Measurements from ENCODE around the gene PLA2G5.
A peak's percentile ranks its signal among the peaks of the same experiment; 100 is the strongest.

Gene PLA2G5

GRCh38 chr1:20090119-20090518 lies 20.1 kb downstream of the PLA2G5 start:
- no peak for DNase-seq (ENCODE audit: low read depth in 2 of 2)

GRCh38 chr1:20090641-20091040 lies 20.6 kb downstream of the PLA2G5 start:
- DNase-seq (ENCODE audit: low read depth in 2 of 2), result no peak

- no peak for DNase-seq (ENCODE audit: low read depth in 2 of 2)
Measured at GRCh38 chr1:20093303-20093702, 23.3 kb downstream of the PLA2G5 start.

- DNase-seq (ENCODE audit: low read depth in 2 of 2), result no peak
Measured at GRCh38 chr1:20093940-20094391, 24.0 kb downstream of the PLA2G5 start.

- DNase-seq (ENCODE audit: low read depth in 2 of 2), result no peak
Measured at GRCh38 chr1:20095564-20096434, 25.8 kb downstream of the PLA2G5 start.

GRCh38 chr1:20096840-20097447 lies 26.9 kb downstream of the PLA2G5 start:
- no peak for DNase-seq (ENCODE audit: low read depth in 2 of 2)

GRCh38 chr1:20099533-20099932 lies 29.5 kb downstream of the PLA2G5 start:
- no peak for DNase-seq (ENCODE audit: low read depth in 2 of 2)

- peak in 1 of 2 experiments; percentile 3 for DNase-seq (ENCODE audit: low read depth in 2 of 2)
Measured at GRCh38 chr1:20100632-20101355, 30.8 kb downstream of the PLA2G5 start.

GRCh38 chr1:20102875-20103274 lies 32.9 kb downstream of the PLA2G5 start:
- DNase-seq (ENCODE audit: low read depth in 2 of 2), result peak; percentile 7 to 12

- DNase-seq (ENCODE audit: low read depth in 2 of 2), result no peak
Measured at GRCh38 chr1:20105856-20106255, 35.9 kb downstream of the PLA2G5 start.

- DNase-seq (ENCODE audit: low read depth in 2 of 2), result no peak
Measured at GRCh38 chr1:20107351-20107750, 37.4 kb downstream of the PLA2G5 start.

GRCh38 chr1:20107796-20108195 lies 37.8 kb downstream of the PLA2G5 start:
- no peak for DNase-seq (ENCODE audit: low read depth in 2 of 2)

GRCh38 chr1:20108366-20109123 lies 38.6 kb downstream of the PLA2G5 start:
- DNase-seq (ENCODE audit: low read depth in 2 of 2), result no peak

GRCh38 chr1:20109223-20109856 lies 39.3 kb downstream of the PLA2G5 start:
- DNase-seq (ENCODE audit: low read depth in 2 of 2), result no peak

GRCh38 chr1:20110679-20111078 lies 40.7 kb downstream of the PLA2G5 start:
- DNase-seq (ENCODE audit: low read depth in 2 of 2), result no peak

GRCh38 chr1:20111452-20111851 lies 41.5 kb downstream of the PLA2G5 start:
- no peak for DNase-seq (ENCODE audit: low read depth in 2 of 2)

GRCh38 chr1:20112279-20113000 lies 42.4 kb downstream of the PLA2G5 start:
- DNase-seq (ENCODE audit: low read depth in 2 of 2), result no peak

GRCh38 chr1:20114021-20114648 lies 44.1 kb downstream of the PLA2G5 start:
- no peak for DNase-seq (ENCODE audit: low read depth in 2 of 2)

GRCh38 chr1:20115479-20115878 lies 45.5 kb downstream of the PLA2G5 start:
- DNase-seq (ENCODE audit: low read depth in 2 of 2), result no peak

- no peak for DNase-seq (ENCODE audit: low read depth in 2 of 2)
Measured at GRCh38 chr1:20115916-20116315, 45.9 kb downstream of the PLA2G5 start.

Data from fibroblast of skin of left biceps (primary cell).